GM18951 (cell line): Measurements from ENCODE around the gene MOSMO.
"Not testable (repeated sequence)": the region's sequence is repeated elsewhere in the genome, so short reads cannot be mapped to it uniquely, and the experiment has no call there.

Experiments
- POLR2A ChIP-seq: IDR thresholded peaks from 4 replicates; pipeline ENCODE4 v1.6.1; 2011; ENCODE audit warnings: mild to moderate bottlenecking; ENCODE audit not compliant: insufficient read length, insufficient read depth; ENCODE audit errors: extremely low read depth
- in situ Hi-C: fragments of 300-500 bp; cut with MboI; formaldehyde crosslinking; loops from one replicate; pipeline ENCODE4 v1.12.0; 2022; ENCODE audit warnings: low sequenced_read_pairs, mixed read lengths, inconsistent platforms; ENCODE audit not compliant: unreplicated experiment

The MOSMO gene

DNA sequence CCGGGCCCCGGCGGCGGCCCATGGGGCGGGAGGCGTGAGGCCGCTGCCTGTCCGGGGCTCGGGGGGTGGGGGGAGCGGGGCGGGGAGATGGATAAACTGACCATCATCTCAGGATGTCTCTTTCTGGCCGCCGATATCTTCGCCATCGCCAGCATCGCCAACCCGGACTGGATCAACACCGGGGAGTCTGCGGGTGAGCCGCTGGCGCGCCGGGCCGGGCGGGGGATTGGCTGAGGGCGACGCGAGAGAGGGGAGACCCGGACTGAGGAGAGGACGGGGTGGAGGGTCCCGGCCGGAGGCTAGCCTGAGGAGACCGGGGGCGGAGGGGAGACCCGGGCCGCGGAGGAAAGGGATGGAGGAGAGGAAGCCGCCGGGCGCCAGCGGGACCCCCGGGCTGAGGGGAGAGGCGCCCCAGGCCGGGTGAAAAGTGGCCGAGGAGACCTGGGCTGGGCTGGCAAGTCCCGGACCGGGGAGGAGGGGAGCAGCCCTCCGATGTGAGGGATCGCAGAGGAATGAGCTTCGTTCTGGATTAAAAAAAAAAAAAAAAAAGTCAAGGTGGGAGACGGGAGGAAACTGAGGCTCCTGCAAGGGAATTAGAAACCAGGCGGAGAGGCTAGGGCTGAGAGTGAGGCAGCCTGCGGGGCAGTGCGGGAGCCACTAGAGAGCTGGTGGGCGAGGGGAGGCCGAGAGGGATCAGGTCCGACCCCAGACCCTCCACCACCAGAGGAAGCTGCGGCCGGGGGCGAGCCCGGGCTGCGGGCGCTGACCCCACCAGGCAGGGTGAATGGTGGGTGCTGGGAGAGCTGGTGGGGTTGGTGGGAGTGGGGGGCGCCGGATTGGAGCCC is 526 bp downstream of the MOSMO start:
- in situ Hi-C loops = loop anchor here (10.0 kb wide), 2 partner anchors 66 to 176 kb away; no protein-coding TSS in a partner anchor

DNA sequence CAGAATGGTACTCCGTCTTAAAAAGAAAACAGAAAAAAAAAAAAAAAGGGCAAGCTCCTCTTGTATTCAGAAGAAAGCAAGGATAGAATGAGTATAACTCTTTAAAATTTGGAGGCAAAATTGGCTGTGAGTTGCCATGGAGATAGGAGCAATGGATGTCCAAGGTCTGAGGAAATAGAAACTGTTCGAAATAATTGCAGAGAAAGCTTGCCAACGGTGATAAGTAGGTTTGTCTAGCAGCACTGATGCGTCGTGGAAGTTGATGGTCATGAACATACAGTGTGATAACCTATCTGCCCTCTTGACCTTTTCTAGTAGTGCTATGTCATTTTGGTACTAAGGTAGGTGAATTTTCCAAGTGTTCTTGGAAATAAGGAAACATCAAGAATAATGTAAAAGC is 3.0 kb downstream of the MOSMO start:
- TF ChIP-seq POLR2A = no peak
- in situ Hi-C loops = no loop called here

More for the DNA sequence above, 526 bp downstream of the MOSMO start:
- no peak for TF ChIP-seq POLR2A

DNA sequence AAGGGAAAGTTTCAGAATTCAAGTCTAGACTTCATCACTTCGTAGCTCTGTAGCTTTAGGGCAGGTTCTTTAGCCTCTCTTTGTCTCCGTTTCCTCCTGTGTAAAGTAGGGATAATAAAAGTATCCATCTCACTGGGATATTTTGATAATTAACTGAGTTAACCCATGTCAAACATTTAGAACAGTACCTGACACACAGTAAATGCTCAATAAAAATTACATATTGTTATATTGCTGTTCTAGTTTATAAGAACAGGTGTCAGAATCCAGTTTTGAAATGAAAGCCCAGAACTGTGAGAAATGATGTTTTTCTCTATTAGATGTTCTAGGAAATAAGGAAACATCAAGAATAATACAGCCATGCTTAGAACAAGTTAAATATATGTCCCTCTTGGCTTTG is 4.3 kb downstream of the MOSMO start:
- in situ Hi-C loops = no loop called here
- no peak for TF ChIP-seq POLR2A

DNA sequence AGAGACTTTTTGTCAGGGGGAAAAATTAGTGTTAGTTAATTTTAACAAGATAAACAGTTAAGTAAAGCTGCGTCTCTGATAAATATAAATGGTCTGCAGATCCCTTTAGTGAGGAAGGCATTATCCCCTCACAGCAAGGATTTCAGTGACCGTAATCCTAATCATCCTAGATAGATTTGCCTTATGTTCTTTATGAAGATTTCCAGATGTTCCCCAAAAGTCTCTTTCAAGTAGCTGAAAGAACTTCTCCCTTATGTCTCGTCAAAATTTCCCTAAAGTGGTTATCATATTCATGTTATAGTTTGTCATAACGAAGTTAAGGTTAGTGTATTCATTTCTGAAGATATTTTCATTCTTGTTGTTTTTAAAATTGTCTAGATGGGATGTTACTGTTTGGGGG is 5.6 kb downstream of the MOSMO start:
- no peak for TF ChIP-seq POLR2A
- in situ Hi-C loops = no loop called here

DNA sequence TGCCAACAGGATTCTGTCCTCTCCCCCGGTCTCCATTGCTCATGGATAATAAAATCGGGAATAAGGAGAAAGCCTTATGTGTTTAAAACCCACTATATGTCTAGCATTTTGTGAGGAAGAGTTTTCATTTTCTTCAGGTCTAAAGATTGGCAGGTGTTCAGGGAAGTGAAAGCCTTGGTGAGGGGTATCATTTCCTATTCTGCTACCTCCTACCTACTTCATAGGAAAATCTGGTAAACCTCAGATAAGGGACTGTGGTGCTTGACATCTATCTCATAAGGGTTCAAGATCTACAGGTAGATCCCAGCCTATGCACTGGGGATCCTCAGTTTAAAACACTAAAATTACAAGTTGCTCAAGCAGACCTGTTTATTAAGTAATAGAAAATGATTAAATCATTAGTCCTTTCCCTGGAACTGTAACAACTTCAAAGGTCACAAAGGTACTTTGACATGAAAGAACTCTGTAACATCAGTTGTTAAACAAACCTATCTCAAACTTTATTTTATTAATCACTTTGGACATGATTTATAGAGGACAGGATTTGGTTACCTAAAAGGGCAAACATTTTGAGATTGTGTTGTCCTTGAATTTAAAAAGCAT is 6.5 kb downstream of the MOSMO start:
- no peak for TF ChIP-seq POLR2A
- in situ Hi-C loops = no loop called here

DNA sequence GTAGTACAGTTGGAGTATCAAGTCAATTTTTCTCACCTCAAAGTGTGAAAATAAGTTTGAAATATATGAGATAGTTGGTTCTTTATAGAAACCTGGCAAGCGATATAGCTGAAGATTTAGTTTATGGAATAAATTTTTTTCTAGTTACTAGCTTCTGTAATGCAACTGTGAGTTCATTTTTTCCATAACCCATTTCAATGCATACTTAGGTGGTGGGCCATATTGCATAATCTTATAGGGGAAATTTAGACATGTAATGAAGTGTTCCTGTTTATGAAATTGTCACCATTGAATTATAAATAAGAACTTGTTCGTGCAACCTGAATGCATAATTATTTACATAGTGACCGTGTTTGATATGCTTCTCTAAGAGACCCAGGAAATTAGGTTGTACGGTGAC is 9.0 kb downstream of the MOSMO start:
- in situ Hi-C loops = no loop called here
- no peak for TF ChIP-seq POLR2A

DNA sequence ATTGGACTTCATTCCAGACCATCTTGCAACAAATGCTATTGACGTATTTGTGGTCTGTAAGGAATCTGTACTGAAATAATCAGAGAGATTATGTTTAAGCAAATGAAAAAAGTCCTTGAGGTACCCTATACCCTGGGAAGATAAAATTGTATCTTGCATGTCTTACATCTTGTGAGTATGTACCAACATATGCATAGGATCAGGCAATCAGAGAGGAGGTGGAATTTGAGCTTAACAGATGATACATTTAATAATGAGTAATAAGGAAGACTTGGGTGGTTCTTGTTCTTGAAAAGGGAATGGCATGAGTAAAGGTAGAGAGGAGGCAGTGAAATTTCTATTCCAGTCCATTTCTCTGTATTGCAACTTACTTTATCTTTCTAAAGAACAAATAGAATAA is 10.6 kb downstream of the MOSMO start:
- in situ Hi-C loops = no loop called here

DNA sequence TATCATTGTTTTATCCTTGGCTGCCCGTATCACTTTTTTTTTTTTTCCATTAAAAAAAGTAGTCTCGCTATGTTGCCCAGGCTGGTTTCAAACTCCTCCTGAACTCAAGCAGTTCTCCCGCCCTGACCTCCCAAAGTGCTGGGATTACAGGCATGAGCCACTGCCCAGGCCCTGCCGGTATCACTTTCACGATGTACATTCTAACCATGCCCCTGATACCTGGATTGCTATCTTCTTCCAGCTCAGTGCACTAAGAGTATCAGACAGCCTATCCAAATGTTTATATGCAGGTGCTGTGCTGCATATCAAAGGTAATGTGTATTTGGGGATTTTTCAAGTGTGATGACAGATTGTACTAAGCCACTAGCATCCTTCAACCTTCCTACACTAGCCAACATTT is 14.2 kb downstream of the MOSMO start:
- in situ Hi-C loops = no loop called here

More for the DNA sequence above, 10.6 kb downstream of the MOSMO start:
- TF ChIP-seq POLR2A = no peak

DNA sequence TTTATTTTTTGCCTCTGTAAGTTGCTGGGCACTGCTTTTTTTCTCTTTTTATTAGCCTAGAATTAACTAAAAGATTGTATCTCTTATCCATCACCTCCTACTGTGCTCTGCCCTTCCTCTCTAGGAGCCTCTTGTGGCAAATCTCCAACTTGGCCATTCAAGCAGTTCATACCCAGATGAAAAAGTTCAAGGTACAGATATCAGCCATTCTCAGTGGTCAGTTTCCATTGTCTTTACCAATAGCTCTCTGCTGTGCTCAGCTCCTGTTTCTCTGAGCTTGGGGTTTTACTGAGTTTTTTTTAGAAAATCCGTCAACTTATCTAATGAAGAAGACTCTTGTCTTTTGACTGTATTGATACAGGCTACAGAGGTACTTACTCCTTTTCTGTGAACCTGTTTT is 15.6 kb downstream of the MOSMO start:
- no peak for TF ChIP-seq POLR2A
- in situ Hi-C loops = no loop called here

More for the DNA sequence above, 14.2 kb downstream of the MOSMO start:
- TF ChIP-seq POLR2A = no peak

DNA sequence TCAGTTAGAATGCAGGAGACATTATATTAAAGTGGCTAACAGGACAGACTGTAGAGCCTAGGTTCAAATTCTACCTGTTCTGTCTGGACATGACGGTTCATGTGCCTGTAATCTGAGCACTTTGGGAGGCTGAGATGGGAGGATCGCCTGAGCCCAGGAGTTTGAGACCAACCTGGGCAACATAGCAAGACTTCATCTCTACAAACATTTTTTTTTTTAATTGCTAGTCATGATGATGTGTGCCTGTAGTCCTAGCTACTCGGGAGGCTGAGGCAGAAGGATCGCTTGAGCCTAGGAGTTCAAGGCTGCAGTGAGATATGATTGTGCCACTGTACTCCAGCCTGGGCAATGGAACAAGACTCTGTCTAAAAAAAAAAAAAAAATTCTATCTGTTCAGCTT is 16.9 kb downstream of the MOSMO start:
- in situ Hi-C loops = not testable (repeated sequence)

DNA sequence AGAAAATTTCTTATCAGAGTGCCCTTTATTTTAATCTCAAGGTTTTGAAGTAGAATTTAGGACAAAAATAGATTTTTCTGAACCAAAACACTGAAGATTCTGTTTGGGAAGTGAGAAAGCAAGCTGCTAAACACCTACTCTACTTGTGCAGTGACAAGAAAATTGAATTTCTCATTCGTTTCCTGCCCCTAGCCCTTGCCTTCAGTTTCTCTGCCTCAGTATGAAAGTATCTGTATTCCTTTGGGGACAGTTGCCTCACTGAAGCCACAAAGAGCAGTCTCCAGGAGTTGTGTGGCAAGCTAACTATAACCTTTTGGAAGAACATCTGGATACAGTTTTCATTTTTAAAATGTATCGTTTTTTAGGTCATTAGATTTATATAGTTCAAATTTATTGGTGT is 19.7 kb downstream of the MOSMO start:
- in situ Hi-C loops = no loop called here

DNA sequence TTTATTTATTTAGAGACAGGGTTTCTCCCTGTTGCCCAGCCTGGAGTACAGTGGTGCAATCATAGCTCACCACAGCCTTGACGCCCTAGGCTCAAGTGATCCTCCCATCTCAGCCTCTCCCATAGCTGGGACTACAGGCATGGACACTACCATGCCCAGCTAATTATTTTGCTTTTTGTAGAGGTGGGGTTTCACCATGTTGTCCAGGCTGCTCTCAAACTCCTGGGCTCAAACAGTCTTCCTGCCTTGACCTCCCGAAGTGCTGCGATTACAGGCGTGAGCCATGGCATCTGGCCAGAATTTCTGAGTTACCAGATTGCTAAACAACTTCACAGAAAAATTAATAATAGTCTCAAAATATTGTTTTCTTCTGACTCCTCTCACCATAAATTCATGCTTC is 21.7 kb downstream of the MOSMO start:
- in situ Hi-C loops = no loop called here
- TF ChIP-seq POLR2A = no peak

More for the DNA sequence above, 19.7 kb downstream of the MOSMO start:
- TF ChIP-seq POLR2A = no peak

DNA sequence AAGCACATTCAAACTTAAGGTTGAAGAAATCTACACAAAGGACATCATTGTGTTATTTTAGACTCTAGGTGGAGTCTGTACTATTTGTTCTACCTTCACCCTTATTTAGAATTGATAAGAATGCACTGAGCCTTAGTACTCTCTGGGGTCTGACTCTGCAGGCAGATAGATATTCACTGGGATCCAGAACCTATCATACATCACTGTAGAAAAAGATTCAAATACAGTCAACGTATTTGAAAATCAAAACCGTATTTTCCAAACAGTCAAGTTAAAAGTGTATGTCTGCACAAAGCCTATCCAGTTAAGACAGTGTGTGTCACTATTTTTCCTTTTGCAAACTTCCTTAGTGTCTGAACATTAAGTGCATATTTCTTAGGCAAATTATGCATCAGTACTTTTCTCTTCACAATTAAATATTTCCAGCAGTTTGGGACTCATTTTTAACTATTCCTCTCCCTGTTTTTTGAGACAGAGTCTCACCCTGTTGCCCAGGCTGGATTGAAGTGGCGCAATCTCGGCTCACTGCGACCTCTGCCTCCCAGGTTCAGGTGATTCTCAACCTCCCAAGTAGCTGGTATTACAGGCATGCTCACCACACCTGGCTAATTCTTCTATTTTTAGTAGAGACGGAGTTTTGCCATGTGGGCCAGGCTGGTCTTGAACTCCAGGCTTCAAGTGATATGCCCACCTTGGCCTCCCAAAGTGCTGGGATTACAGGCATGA is 22.3 kb downstream of the MOSMO start:
- in situ Hi-C loops = no loop called here
- TF ChIP-seq POLR2A = no peak

DNA sequence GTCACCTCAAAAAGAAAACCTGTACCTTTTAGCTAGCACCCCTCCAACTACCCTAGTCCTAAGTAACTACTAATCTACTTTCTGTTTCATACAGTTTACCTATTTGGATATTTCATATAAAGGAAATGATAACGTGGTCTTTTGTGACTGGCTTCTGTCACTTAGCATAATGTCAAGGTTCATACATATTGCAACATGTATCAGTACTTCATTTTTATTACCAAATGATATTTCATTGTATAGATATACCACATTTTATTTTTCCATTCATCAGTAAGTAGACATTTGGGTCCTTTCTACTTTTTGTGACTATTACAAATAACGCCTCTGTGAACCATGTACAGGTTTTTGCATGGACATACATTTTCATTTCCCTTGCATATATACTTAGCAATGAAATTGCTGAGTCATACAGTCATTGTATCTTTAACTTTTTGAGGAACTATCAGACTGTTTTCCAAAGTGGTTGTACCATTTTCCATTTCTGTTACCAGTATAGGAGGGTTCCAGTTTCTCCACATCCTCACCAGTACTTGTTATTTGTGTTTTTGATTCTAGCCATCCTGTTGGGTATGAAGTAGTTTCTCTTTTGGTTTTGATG is 23.7 kb downstream of the MOSMO start:
- in situ Hi-C loops = no loop called here

More for the DNA sequence above, 23.7 kb downstream of the MOSMO start:
- no peak for TF ChIP-seq POLR2A
